ENCODE data around the gene PLEKHA7.
"Not testable (repeated sequence)": the region's sequence is repeated elsewhere in the genome, so short reads cannot be mapped to it uniquely, and the experiment has no call there.

PLEKHA7 gene, protein sequence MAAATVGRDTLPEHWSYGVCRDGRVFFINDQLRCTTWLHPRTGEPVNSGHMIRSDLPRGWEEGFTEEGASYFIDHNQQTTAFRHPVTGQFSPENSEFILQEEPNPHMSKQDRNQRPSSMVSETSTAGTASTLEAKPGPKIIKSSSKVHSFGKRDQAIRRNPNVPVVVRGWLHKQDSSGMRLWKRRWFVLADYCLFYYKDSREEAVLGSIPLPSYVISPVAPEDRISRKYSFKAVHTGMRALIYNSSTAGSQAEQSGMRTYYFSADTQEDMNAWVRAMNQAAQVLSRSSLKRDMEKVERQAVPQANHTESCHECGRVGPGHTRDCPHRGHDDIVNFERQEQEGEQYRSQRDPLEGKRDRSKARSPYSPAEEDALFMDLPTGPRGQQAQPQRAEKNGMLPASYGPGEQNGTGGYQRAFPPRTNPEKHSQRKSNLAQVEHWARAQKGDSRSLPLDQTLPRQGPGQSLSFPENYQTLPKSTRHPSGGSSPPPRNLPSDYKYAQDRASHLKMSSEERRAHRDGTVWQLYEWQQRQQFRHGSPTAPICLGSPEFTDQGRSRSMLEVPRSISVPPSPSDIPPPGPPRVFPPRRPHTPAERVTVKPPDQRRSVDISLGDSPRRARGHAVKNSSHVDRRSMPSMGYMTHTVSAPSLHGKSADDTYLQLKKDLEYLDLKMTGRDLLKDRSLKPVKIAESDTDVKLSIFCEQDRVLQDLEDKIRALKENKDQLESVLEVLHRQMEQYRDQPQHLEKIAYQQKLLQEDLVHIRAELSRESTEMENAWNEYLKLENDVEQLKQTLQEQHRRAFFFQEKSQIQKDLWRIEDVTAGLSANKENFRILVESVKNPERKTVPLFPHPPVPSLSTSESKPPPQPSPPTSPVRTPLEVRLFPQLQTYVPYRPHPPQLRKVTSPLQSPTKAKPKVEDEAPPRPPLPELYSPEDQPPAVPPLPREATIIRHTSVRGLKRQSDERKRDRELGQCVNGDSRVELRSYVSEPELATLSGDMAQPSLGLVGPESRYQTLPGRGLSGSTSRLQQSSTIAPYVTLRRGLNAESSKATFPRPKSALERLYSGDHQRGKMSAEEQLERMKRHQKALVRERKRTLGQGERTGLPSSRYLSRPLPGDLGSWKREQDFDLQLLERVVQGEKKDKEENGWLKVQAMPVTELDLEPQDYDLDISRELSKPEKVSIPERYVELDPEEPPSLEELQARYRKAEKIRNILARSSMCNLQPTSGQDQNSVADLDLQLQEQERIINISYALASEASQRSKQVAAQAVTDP

DNA sequence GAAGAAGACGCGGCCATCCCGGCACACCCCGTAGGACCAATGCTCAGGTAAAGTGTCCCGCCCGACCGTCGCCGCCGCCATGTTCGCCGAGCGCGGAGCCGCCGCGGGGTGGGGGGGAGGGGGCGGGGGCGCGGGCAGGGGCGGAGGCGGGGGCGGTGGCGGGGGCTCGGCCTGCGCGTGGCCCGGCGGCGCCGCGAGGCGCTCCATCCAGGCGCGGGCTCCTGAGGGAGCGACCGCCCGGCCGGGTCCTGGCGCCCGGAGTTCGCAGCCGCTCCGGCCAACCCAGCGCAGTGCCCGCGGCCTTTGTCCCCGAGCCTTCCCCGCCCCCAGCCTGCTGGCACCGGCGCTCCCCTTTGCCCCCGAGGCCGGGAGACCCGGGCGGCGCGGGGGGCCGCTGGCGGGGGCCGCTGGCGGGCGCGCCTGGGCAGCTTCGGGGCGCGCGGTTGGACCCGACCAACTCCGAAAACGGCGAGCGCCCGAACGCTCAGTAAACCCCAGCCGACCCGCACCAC lies at the start of gene PLEKHA7:
TSS of gene PLEKHA7 (minus strand) at position 94 of the 512 bp plus-strand sequence. CDS start at position 81, 13 bp downstream.
- H3K27me3 Mint-ChIP-seq: peaks cover 19% of the 10 kb centered on the region

DNA sequence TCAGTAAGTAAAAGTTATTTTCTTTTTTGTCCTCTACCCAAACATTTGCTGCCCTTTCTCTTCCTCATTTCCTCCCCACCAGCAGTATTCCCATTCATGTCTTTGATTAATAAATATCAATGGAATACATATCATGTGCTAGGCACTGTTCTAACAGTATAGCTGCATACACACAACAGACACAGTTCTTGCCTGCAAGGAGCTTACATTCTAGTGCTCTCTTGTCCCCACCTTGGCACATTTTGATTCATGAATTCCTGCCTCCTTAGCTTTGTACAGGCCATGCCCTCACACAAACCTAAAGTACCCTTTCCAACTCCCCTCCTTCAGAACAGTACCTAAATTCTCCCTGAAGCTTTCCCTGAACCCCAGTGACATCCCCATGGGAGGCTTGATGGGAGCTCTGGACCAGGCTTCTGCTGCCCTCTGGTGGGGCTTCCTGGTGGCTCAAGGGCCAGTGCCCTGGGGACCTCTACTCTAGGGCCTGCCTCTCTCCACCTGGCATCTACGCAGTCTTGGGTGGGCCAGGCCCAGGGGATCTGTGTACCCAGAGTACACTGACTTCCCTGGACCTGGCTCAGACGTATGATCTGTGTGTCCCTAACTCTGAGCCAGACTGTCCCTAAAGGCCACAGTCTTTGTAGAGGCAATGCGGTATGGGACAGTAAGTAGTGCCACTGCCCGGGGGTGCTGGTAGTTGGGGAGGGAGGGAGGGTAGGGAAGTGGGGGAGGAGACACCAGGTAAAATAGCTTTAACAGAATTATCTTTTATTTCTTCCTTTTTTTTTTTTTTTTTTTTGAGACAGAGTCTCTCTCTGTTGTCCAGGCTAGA lies 49.2 kb upstream of the PLEKHA7 start:
- H3K27ac Mint-ChIP-seq: no peak overlapping the region
- peaks cover 1% of the 10 kb centered on the region for H3K36me3 Mint-ChIP-seq
- H3K27me3 Mint-ChIP-seq: no peaks in the 10 kb centered on the region
- no peak overlapping the region for H3K4me3 Mint-ChIP-seq
- ATAC-seq: peak; percentile 83
- peaks cover 3% of the 10 kb centered on the region for H3K9me3 Mint-ChIP-seq
- peaks cover 7% of the 10 kb centered on the region for H3K4me1 Mint-ChIP-seq

More for the DNA sequence above, at the start of gene PLEKHA7:
- ATAC-seq: peak; percentile 9
- Mint-ChIP-seq H3K36me3 (no peaks in the 10 kb centered on the region), H3K4me3 (peak within 1 kb of the TSS; percentile 90), H3K27ac (peak within 1 kb of the TSS; percentile 74), H3K4me1 (peaks cover 8% of the 10 kb centered on the region), H3K9me3 (no peaks in the 10 kb centered on the region)

DNA sequence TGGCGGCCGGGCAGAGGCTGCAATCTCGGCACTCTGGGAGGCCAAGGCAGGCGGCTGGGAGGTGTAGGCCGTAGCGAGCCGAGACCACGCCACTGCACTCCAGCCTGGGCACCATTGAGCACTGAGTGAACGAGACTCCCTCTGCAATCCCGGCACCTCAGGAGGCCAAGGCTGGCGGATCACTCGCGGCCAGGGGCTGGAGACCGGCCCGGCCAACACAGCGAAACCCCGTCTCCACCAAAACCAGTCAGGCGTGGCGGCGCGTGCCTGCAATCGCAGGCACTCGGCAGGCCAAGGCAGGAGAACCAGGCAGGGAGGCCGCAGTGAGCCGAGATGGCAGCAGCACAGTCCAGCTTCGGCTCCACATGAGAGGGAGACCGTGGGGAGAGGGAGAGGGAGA lies 36.9 kb upstream of the PLEKHA7 start:
- H3K4me3 Mint-ChIP-seq, H3K4me1 Mint-ChIP-seq, H3K27me3 Mint-ChIP-seq, H3K27ac Mint-ChIP-seq, H3K36me3 Mint-ChIP-seq, H3K9me3 Mint-ChIP-seq, ATAC-seq: not testable (repeated sequence)

DNA sequence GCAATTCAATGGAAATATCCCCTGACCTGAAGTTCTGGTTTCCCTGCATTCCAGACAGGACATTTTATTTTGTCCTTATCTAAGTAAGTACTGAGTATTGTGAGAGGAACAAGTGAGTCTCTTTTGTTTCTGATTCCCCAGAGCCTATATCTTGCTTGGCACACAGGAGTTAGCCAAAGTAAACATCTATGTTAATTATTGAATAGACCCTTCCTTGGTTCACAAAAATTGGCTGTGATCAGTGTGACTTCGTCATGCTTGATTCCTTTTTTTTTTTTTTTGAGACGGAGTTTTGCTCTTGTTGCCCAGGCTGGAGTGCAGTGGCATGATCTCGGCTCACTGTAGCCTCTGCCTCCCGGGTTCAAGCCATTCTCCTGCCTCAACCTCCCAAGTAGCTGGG lies 34.3 kb upstream of the PLEKHA7 start:
- not testable (repeated sequence) for H3K27ac Mint-ChIP-seq, H3K36me3 Mint-ChIP-seq, H3K9me3 Mint-ChIP-seq, H3K4me1 Mint-ChIP-seq, ATAC-seq, H3K27me3 Mint-ChIP-seq, H3K4me3 Mint-ChIP-seq

DNA sequence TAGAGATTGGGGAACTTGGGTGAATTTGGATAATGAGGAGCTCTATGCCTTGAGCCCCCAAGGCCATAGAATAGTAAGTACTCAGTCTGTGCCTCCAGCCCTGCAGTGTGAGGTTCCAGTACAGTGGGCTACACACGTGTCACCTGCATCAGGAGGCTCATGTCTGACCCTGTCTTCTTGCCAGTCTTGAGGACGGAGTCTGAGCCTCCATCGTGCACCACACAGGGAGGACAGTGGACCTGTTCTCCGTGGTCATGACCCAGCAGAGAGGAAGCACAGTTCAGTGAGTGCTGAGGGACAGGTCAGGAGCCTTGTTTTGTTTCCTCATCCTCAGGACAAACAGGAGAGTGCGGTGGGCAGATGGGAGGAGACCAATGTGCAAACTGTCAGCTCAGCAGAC lies 32.5 kb upstream of the PLEKHA7 start:
- no peak for ATAC-seq
- H3K4me3 Mint-ChIP-seq: no peak overlapping the region
- no peaks in the 10 kb centered on the region for H3K9me3 Mint-ChIP-seq
- H3K4me1 Mint-ChIP-seq: no peaks in the 10 kb centered on the region
- no peaks in the 10 kb centered on the region for H3K36me3 Mint-ChIP-seq
- H3K27me3 Mint-ChIP-seq: no peaks in the 10 kb centered on the region
- H3K27ac Mint-ChIP-seq: no peak overlapping the region

DNA sequence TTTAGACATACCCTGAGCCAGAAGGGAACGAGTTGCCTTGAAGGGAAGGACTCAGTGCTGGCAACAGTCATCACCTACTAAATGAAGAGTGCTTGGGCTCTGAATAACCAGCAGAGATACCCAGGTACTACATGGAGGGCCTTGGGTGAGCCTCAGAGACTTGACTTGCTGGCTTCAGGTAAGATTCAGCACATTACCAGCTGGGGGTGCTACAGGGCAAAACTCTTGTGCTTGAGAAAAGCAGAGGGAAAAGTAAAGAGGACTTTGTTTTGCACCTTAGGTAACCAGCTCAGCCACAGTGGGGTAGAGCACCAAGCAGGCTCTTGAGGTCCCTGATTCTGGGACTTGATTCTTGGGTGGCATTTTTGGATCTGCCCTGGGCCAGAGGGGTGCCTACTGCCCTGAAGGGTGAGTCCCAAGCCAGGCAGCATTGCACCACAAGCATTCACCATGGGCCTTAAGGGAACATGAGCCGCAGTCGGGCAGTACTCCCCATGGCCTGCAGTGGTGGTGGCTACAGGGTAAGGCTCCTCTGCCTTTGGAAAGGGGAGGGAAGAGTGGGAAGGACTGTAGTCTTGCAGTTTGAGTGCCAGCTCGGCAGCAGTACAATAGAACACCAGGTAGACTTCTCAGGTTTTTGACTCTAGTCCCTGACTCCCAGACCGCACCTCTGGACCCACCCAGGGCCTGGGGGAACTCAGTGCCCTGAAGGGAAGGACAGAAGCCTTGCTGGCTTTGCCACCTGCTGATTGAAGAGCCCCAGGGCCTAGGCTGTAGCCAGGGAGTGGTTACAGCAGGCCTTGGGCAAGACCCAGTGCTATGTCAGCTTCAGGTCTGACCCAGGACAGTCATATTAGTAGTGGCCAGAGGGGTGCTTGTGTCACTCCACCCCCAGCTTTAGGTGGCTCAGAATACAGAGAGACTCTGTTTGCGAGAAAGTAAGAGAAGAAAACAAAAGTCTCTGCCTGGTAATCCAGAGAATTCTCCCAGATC lies 22.7 kb upstream of the PLEKHA7 start:
- Mint-ChIP-seq H3K27ac (no peak overlapping the region), H3K27me3 (peaks cover 24% of the 10 kb centered on the region), H3K9me3 (peaks cover 5% of the 10 kb centered on the region), H3K36me3 (peaks cover 26% of the 10 kb centered on the region), H3K4me1 (no peaks in the 10 kb centered on the region), H3K4me3 (no peak overlapping the region)
- no peak for ATAC-seq

DNA sequence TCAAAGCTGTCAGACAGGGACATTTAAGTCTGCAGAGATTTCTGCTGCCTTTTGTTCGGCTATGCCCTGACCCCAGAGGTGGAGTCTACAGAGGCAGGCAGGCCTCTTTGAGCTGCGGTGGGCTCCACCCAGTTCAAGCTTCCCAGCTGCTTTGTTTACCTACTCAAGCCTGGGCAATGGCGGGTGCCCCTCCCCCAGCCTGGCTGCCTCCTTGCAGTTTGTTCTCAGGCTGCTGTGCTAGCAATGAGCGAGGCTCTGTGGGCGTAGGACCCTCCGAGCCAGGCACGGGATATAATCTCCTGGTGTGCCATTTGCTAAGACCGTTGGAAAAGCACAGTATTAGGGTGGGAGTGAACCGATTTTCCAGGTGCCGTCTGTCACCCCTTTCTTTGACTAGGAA lies 19.8 kb upstream of the PLEKHA7 start:
- not testable (repeated sequence) for H3K9me3 Mint-ChIP-seq, H3K27ac Mint-ChIP-seq, H3K4me1 Mint-ChIP-seq, H3K4me3 Mint-ChIP-seq, ATAC-seq
- Mint-ChIP-seq H3K27me3 (peaks cover 15% of the 10 kb centered on the region), H3K36me3 (peaks cover 26% of the 10 kb centered on the region)

DNA sequence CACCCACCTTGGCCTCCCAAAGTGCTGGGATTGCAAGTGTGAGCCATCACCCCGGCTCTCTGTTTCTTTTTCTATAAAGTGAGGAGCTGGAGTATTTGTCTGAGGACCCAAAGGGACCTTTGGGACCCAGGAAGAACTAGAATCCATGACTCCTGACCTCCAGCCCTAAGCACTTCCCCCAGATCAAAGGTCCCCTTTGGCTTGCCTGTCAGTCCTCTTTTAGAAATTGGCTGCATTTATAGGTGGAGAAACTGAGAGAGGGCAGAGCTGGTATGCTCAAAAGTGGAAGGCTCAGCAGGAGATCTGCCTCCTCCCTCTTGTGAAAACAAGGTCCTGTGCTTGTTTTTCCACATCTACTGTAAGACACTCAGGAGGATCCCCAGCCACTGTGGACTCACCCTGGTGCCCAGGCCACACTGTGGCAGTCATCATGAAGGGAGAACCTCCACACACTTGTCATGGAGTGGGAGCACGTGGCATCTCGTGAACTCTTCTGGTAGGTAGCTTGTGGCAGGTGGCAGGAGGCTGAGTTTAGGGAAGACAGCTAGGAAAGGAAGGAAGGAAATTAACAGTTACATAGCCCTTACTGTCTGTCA lies 12.4 kb upstream of the PLEKHA7 start:
- no peak for ATAC-seq
- peaks cover 11% of the 10 kb centered on the region for H3K36me3 Mint-ChIP-seq
- H3K9me3 Mint-ChIP-seq: no peaks in the 10 kb centered on the region
- H3K4me3 Mint-ChIP-seq: no peak overlapping the region
- no peaks in the 10 kb centered on the region for H3K27me3 Mint-ChIP-seq
- no peaks in the 10 kb centered on the region for H3K4me1 Mint-ChIP-seq
- no peak overlapping the region for H3K27ac Mint-ChIP-seq

DNA sequence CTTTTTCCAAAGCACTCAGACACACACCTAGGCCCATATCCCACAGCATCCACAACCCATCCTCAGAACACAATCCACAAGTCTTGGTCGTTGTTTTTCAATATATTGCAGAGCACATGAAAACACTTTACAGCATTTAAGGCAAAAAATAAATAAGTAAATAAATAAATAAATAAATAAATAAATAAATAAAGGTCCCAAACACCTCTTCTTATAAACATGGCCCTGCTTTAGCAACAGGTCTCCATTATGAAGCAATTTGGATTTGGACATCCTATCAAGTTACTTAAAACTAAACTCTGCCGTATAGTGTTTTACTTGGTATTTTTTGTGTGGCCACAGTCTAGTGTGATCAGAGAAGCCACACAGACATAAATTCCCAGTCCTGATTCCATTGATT lies 10.7 kb upstream of the PLEKHA7 start:
- no peak for ATAC-seq
- no peaks in the 10 kb centered on the region for H3K27me3 Mint-ChIP-seq
- H3K27ac Mint-ChIP-seq: no peak overlapping the region

DNA sequence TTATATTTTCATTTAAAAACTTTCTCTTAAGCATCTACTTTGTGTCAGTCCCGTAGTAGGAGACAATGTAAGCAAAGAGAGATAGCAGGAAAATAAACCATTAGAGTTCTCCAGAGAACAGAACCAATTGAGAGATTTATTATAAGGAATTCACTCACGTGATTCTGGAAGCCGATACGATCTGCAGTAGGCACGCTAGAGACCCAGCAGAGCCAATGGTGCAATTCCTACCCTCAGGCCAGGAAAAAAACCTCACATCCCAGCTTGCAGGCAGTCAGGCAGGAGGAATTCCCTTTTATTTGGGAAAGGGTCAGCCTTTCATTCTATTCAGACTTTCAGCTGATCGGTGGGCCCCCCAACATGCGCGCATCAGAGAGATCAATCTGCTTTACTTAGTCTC lies 7.3 kb upstream of the PLEKHA7 start:
- no peaks in the 10 kb centered on the region for H3K4me1 Mint-ChIP-seq
- H3K9me3 Mint-ChIP-seq: no peaks in the 10 kb centered on the region
- no peaks in the 10 kb centered on the region for H3K27me3 Mint-ChIP-seq
- ATAC-seq: no peak
- H3K27ac Mint-ChIP-seq: no peak overlapping the region
- H3K36me3 Mint-ChIP-seq: peaks cover 11% of the 10 kb centered on the region
- no peak overlapping the region for H3K4me3 Mint-ChIP-seq

More for the DNA sequence above, 10.7 kb upstream of the PLEKHA7 start:
- H3K9me3 Mint-ChIP-seq: no peaks in the 10 kb centered on the region
- H3K36me3 Mint-ChIP-seq: peaks cover 11% of the 10 kb centered on the region
- no peak overlapping the region for H3K4me3 Mint-ChIP-seq
- H3K4me1 Mint-ChIP-seq: no peaks in the 10 kb centered on the region

DNA sequence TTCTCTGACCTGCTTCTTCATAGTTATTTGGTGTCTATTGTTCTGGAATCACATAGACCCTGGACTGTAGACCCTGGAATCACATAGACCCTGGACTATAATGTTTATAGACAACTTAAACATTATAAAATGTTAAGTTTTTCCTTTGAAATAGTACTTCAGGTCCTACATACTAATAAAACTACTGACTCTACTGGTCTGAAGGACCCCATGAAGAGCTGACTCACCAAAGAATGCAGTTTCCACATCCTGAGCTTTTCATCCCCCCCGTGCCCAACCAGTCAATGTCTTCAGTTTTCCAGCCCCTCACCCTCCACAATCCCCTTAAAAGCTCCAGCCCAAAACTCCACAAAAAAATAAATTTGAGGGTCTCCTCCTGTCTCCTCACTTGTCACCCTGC lies 6.6 kb upstream of the PLEKHA7 start:
- Mint-ChIP-seq H3K4me3 (no peak overlapping the region), H3K36me3 (peaks cover 6% of the 10 kb centered on the region), H3K27ac (no peak overlapping the region), H3K9me3 (no peaks in the 10 kb centered on the region), H3K27me3 (peaks cover 6% of the 10 kb centered on the region), H3K4me1 (no peaks in the 10 kb centered on the region)
- no peak for ATAC-seq

DNA sequence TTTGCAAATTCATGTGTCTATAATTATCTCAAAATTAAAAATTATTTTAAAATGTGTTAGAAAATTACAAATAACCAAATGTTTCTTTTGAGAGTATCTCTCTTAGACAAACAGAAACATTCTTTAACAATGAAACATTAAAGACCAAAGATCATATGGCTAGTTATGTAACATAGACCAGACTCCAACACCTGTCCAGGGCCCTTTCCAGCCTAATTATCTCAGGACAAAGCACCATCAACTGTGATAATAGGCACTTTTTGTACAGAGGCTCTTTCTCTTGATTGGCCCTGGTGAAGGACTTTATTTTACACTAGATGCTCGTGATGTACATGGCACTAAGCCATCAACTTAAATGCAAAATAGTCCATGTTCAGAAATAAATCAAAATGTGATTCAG lies 5.0 kb upstream of the PLEKHA7 start:
- Mint-ChIP-seq H3K4me3 (no peak overlapping the region), H3K27ac (no peak overlapping the region), H3K27me3 (peaks cover 19% of the 10 kb centered on the region), H3K36me3 (no peaks in the 10 kb centered on the region), H3K4me1 (peaks cover 8% of the 10 kb centered on the region), H3K9me3 (no peaks in the 10 kb centered on the region)
- no peak for ATAC-seq

DNA sequence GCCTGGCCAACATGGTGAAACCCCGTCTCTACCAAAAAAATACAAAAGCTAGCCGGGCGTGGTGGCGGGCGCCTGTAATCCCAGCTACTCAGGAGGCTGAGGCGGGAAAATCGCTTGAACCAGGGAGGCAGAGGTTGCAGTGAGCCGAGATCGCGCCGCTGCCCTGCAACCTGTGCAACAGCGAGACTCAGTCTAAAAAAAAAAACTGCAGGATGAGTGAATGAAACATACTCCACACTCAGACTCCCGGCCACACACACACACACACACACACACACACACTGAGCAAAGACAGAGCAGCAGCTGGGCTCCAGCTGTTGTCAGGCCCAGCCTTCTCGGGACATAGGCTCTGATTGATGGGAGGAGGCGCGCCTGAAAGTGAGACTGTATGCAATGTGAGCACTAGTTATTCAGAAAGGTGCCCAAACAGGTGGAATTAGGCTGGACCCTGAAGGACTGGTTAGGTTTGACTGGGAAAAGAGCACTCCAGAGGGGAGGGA lies 1.5 kb upstream of the PLEKHA7 start:
- Mint-ChIP-seq H3K9me3 (no peaks in the 10 kb centered on the region), H3K27me3 (peaks cover 19% of the 10 kb centered on the region), H3K4me3 (no peak overlapping the region), H3K4me1 (peaks cover 8% of the 10 kb centered on the region), H3K27ac (no peak overlapping the region), H3K36me3 (no peaks in the 10 kb centered on the region)
- no peak for ATAC-seq
